GM21381 (cell line): Measurements from ENCODE around the gene CES3.

Experiments
- ATAC-seq: cut with Tn5 transposase; IDR thresholded peaks from one replicate; pipeline ENCODE4 v1.9.1; 2021; ENCODE audit warnings: mild to moderate bottlenecking, moderate library complexity; ENCODE audit not compliant: unreplicated experiment

CES3 gene

DNA sequence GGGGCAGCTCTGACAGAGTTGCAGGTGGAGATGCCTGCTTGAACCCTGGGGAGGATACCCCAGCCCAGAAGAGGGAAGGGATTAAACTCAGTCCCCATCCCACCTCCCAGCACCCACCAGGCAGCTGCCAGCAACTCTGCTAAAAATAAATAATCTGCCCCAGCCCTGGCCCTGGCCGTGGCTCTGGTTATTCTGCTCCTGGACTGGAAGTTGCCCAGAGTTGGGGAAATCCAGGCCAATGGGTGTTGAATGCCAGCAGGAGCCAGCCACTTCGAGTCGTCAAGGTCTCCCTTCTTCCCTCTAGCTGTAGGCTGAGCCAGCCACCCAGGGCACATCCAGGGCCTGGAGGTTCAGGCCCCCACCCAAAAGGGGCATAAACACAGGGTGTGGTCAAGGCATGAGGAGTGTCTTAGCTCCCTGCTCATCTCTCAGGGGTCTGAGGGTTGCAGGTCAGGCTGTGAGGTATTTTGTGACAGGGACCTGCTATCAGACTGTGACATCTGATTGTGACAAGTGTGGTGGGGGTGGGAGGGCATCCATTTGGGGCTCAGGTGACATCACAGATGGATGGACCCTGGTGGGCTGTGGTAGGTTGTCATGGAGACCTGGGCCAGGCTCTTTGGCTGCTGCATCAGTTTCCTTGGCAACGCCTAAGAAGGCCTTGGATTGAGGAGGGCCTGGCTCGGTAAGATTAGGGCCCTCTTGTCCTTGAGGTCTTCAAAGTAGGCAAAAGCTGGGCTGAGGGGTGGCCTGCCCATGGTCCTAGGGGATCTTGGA lies 34.7 kb upstream of the CES3 start:
- ATAC-seq: no peak

DNA sequence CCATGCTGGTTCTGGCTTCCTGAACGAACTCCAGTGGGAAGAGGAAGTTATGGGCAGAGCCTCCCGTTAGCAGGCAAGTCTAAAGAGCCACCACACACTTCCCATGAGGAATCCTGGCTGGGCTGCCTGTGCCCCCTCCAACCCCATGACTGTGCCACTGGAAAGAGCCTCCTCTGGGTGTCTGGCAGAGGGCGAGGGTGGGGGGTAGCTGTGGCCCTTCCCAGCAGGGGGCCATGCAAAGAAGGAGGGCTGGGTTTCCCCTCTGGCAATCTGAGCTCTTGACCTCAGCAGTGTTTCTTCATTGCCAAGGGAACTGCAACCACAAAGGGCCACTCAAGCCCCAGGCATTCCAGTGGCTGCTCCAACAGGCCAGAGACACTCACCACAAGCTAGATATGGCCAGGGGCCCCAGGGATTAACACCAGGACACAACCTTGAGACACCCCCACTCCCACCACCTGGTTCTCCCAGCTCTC lies 34.1 kb upstream of the CES3 start:
- ATAC-seq: no peak

DNA sequence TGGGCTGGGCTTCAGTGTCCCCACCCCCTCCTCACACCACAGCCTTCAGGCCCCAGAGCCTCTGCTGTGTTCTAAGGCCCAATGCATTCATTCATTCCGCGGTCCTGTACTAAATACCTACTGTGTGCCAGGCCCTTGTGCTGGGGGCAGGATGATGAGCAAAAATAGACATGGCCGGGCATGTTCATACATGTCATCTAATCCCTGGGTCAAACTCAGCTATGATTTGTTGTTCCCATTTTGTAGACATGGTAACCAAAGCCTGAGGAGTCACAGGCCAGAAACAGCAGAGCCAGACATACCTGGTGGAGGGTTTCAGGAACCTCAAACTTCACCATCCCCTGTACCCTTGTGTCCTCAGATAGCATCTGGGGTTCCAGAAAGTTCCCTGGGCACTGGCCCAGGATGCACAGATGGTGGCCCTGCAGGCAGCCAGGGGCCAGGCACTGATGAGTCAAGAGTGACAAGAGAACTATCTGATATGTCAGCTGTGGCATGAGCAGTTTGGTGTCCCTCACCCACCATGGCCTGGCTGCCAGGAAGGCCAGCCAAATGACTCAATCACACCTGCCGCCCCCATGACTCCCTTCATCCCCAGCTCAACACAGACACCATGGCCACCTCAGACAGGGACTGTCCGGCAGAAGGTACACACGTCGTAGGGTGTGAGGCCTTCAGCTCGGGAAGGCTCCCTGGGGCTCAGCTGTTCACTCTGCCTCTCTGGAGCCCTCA lies 33.0 kb upstream of the CES3 start:
- no peak for ATAC-seq

DNA sequence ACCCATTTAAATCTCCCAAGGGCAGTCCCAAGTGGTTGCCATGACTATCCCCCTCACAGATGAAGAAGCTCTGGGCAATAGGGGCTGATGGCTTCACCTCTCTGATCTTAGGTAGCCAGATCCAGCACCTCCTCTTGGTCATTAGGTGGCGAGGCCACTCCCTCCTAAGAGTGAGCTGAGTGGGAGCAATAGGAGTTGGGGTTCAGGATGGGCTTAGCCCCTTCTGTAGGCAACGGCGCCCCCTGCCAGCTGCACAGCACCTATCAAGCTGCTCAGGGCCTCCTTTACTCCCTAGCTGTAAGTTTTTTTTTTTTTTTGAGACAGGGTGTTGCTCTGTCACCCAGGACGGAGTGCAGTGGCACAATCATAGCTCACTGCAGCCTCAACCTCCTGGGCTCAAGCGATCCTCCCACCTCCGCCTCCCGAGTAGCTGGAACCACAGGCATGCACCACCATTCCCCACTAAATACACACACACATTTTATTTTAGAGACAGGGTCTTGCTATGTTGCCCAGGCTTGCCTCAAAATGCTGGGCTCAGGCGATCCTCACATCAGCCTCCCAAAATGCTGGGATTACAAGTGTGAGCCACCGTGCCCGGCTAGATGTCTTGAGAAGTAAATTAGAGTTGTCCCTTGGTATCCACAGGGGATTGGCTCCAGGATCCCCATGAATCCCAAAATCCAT lies 32.2 kb upstream of the CES3 start:
- ATAC-seq: no peak

- ATAC-seq: no peak
Measured at GRCh38 chr16:66930189-66930588, 30.9 kb upstream of the CES3 start.

- no peak for ATAC-seq
Measured at GRCh38 chr16:66931665-66932064, 29.4 kb upstream of the CES3 start.

DNA sequence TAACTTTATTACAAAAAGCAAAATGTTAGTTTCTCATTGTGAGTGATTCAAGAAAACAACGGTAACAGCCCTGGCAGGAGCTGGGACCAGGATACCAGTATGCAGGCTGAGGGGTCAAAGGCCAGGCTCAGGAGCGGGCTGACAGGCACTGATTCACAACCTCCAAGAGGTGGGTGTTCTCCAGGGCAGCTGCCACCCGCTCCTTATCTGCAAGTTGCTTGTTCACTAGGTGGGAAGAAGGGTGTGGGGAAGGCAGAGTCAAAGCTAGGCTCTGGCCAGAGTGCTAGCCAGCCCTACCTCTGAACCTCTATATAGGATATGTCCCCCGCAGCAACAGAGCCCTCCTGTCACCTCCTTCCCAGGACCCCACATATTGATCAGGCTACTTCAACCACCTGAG lies 29.0 kb upstream of the CES3 start:
- ATAC-seq: no peak

- no peak for ATAC-seq
Measured at GRCh38 chr16:66933776-66934137, 27.3 kb upstream of the CES3 start.

GRCh38 chr16:66934138-66934838 lies 26.8 kb upstream of the CES3 start, which contains the start of gene CIAO2B:
Gene CIAO2B (minus strand): TSS chr16:66934402. CDS start chr16:66934364, 38 bp downstream.
- ATAC-seq: peak; percentile 78

DNA sequence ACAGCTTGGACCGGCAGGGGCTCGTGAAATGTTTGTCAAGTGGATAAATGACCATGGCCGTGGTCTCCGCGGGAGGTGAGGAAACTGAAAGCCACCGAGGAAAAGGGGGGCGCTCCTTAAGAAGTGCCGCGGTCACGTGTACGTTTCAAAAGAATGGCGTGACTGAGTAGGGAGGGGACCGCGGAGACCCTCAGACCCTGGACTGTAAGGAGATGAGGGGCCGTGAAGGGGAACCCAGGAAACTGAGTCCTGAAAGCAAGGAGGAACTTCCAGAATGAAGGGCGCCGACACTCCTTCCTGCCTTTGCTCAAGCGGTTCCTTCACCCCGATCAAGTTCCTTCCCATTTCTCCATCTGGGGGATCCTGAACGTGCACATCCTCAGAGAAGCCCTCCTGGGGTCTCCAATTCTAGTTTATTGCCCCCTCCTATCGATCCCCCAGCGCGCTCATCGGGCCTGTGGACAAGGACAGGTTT lies 26.2 kb upstream of the CES3 start:
- peak; percentile 21 for ATAC-seq

GRCh38 chr16:66935314-66936011 lies 25.6 kb upstream of the CES3 start, which contains the start of gene CES2:
Gene CES2 (plus strand): TSS chr16:66935516. CDS start chr16:66935636, 120 bp downstream.
- no peak for ATAC-seq

DNA sequence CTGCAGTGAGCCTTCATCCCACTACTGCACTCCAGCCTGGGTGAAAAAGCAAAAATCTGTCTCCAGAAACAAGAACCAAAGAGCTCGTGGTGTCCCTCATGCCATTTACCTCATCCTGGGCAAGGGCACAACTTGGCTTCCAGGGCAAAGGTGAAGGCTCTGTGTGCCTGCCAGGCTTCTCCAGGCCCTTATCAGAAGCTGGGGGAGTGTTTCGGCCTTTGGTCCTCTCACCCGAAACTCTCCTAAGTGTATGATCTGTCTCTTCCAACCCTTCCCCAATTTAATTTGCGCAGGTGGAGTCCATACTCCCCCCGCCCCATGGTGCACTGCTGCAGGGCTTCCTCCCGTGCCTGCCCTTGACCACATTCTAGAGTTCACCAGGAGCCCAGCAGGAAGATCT lies 24.6 kb upstream of the CES3 start:
- no peak for ATAC-seq

DNA sequence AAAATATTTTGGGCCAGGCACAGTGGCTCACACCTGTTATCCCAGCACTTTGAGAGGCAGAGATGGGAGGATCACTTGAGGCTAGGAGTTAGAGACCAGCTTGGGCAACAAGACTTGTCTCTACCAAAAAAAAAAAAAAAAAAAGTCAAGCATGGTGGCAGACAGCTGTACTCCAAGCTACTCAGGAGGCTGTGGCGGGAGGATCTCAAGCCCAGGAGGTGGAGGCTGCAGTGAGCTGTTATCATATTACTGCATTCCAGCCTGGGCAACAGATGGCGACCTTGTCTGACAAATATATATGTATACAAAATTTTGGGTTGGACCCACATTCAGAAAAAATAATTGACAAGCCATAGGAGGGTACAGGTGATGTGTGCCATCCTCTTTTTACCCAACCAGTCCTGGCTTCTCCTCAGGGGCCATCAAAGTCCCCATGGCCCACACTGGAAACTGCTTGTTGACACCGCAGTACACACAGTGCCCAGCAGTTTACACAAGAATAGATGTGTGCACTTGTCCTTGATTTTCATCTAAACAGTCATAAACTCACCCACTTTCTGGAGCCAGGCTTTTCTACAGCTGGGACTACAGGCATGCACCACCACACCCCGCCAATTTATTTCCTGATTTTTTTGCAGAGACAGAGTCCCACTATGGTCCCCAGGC lies 24.0 kb upstream of the CES3 start:
- no peak for ATAC-seq

- ATAC-seq: no peak
Measured at GRCh38 chr16:66937725-66938337, 23.2 kb upstream of the CES3 start.

- ATAC-seq: no peak
Measured at GRCh38 chr16:66939366-66939765, 21.7 kb upstream of the CES3 start.

GRCh38 chr16:66940236-66940635 lies 20.8 kb upstream of the CES3 start:
- ATAC-seq: no peak

GRCh38 chr16:66942981-66943380 lies 18.1 kb upstream of the CES3 start:
- ATAC-seq: no peak

GRCh38 chr16:66943426-66944053 lies 17.5 kb upstream of the CES3 start:
- no peak for ATAC-seq

DNA sequence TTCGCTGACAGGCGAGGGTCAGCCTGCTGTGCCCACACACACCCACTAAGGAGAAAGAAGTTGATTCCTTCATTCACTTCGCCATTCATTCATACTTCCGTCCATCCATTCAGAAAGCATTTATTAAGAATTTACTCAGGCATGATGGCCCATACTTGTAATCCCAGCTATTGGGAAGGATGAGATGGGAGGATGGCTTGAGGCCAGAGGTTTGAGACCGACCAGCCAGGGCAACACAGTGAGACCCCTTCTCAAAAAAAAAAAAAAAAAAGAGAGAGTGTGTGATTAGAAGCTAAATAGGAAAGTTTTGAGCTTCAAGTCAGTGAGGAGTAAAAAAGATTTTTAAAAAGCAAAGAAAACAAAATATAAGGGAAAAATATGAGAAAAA lies 17.0 kb upstream of the CES3 start:
- no peak for ATAC-seq
